Measurements from ENCODE around the gene FMNL2.

GRCh38 chr2:152441961-152442360 lies 107.0 kb downstream of the FMNL2 start:
- TF ChIP-seq POLR2A (IDR thresholded peaks at IDR 0.05): no peak
- TF ChIP-seq EP300 (IDR thresholded peaks at IDR 0.05): no peak
- TF ChIP-seq, protein P1, sequence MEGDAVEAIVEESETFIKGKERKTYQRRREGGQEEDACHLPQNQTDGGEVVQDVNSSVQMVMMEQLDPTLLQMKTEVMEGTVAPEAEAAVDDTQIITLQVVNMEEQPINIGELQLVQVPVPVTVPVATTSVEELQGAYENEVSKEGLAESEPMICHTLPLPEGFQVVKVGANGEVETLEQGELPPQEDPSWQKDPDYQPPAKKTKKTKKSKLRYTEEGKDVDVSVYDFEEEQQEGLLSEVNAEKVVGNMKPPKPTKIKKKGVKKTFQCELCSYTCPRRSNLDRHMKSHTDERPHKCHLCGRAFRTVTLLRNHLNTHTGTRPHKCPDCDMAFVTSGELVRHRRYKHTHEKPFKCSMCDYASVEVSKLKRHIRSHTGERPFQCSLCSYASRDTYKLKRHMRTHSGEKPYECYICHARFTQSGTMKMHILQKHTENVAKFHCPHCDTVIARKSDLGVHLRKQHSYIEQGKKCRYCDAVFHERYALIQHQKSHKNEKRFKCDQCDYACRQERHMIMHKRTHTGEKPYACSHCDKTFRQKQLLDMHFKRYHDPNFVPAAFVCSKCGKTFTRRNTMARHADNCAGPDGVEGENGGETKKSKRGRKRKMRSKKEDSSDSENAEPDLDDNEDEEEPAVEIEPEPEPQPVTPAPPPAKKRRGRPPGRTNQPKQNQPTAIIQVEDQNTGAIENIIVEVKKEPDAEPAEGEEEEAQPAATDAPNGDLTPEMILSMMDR (IDR thresholded peaks at IDR 0.05): no peak
- no peak for TF ChIP-seq POLR2AphosphoS5 (IDR thresholded peaks at IDR 0.05)
